NCI-H82 treated with DMSO at 0.1 percent for 48 hours (cell line): Measurements from ENCODE around the gene VENTX.

Source experiments
- DNase-seq: peaks from one replicate; lab custom pipeline; 2025; ENCODE audit not compliant: unreplicated experiment; lab: John Stamatoyannopoulos, UW

Gene VENTX

DNA sequence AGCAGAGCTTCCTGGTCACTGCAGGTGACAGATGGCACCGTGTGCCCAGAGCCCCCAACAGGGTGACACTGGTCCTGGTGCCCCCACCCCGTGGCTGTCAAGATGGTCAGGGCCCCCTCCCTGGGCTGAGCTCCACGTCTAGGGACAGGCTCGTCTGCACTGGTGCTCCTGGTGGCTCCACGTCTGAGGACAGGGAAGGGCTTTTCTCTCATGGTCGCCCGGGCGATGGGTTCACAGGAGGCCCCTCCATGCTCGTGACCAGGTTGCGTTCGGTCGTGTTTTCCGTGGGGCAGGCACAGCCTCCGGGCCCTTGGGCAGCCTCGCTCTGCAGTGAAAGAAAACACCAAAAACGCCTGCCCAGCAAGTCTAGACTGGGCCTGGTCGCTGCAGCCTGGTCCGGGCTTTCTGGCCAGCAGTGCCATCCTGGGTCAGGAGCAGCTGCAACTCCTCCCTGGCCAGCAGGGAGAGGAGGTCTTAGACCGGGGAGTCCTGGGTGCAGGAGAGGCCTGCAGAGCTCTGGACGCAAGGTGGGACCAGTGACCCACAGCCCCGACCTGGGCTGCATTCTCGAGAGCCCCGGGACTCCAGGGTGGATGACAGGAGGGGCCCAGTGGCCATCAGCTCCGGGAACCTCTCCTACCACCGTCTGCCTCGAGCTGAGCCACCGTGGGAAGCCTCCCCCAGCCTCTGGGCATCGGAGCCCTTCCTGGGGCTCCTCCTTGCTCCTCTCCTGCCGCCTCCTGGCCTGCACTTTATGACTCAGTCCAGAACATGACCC lies 35.5 kb upstream of the VENTX start:
- DNase-seq: no peak

DNA sequence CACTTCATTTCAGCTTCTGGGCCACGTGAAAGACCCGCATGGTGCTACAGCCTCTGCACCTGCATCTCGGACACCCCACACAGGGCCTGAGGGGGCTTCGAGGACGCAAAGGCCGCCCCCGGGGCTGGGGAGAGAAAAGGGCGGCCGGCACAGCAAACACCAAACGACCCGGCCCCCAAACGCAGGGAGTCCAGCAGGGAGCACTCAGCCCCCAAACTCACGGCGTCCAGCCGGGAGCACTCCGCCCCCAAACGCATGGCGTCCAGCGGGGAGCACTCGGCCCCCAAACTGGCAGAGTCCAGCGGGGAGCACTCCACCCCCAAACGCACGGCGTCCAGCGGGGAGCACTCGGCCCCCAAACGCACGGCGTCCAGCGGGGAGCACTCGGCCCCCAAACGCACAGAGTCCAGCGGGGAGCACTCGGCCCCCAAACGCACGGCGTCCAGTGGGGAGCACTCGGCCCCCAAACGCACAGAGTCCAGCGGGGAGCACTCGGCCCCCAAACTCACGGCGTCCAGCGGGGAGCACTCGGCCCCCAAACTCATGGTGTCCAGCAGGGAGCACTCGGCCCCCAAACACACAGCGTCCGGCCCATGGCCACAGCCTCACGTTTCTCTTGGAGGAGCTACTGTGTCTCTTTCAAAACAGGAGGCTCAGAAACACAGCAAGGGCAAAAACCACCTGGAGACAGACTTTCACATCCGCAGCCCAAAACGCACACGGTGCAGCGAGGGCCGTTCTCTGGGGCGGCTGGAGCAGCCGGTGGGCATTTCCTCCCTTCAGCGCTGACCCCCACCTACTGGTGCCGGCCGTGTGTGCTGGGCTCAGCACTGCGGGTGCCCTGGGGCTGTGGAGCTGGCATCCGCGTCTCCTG lies 34.6 kb upstream of the VENTX start:
- DNase-seq: no peak

DNA sequence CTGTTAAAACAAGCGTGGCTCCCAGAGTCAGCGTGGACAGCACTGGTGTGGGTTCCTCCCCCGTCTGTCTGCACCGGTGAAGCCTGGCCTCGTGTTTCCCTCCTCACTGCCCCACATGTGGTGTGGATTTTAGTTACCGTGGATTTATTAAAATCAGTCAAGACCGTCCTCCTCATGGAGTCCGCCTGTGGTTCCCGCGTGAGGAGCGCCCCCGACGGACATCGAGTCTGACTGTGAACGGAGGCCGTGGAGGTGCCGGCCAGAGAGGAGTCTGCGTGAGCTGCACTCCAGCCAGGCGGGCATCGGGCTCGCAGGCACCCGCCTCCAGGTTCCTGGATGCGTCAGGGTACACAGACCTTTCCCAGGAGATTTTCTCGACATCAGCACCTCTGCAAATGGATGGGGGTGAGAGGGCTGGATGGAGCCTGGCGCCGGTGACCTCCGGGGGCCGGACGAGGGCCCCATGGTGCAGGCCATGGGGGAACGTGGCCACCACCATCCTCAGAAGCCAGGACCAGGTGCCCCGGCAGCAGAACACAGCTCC lies 33.9 kb upstream of the VENTX start:
- DNase-seq: no peak

DNA sequence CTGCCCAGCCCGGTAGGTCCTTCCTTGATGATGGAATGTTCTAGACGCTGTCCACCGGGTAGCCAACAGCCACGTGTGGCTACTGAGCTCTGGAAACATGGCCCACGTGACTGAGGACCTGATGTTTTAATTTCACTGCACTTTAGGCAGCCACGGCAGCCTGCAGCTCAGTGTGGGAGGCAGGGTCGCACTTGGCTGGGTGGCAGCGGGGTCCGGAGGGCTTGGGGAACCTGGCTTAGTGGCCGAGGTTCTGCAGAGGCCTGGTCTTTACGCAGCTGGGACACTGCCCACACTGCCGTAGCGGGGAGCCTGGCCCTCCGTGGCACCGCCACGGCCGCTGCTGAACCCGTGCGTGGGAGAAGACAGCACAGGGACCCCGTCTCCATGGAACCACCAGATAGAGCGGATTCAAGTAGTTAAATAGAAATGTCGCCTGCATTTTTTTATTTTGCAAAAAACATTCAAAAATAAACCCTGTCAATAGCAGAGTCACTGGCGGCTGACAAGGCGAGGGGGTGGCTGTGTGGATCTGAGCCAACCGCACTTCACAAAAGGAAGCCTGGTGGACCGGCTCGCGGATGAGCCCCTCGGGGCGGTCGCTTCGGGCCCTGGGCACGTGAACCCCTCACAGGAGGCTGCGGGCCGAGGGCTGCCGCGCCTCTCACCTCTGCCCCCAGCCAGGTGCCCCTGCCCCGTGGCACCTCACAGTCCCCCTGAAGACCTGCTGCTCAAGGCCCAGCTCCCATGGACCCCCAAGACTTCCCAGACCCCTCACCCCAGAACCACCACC lies 33.2 kb upstream of the VENTX start:
- no peak for DNase-seq

GRCh38 chr10:133205146-133205545 lies 32.5 kb upstream of the VENTX start:
- DNase-seq: no peak

DNA sequence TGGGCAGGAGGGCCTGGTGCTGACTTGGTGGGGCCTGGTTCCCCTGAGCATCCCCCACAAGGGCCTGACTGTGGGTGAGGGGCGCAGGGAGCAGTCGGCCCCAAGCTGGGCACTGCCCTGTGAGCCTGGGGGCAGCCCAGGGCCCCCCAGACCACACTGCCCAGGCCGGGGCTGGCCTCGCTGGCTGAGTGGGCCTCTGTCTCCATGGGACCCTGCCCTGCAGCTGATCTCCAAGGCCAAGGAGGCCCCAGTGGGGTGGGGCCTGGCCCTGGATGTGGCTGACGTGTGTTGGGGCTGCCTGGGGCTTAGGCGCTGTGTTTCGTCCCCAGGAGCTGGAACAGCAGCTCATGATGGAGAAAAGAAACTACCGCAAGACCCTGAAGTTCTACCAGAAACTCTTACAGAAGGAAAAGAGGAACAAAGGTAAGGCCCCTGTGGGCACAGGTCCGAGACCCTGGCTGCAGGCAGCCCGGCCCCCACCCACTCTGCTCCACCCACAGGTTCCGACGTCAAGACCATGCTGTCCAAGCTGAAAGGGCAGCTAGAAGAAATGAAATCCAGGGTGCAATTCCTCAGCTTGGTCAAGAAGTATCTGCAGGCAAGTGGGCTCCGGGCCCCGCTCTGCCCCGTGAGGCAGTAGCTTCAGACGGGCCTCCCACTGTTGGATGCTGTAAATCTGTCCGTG lies 31.2 kb upstream of the VENTX start:
- DNase-seq: no peak

GRCh38 chr10:133207041-133207600 lies 30.5 kb upstream of the VENTX start:
- DNase-seq: no peak

DNA sequence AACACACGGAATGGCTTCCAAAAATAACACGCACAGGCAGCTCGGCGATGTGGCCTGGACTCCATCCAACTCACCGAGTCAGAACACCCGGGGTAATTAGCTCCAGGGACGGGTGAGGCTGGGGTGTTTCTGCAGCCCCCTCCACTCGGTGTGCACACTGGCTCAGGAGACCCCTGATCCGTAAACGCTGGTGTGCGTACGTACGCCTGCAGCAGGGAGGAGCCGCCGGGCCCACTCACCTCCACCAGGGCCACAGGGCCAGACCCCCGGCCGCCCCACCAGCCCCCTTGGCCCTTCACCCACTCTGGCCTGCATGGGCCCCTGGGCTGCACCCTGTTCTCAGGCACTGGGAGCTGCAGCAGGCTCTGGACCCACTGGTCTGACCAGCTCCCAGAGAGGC lies 30.0 kb upstream of the VENTX start:
- no peak for DNase-seq

GRCh38 chr10:133208466-133208865 lies 29.2 kb upstream of the VENTX start:
- DNase-seq: no peak

DNA sequence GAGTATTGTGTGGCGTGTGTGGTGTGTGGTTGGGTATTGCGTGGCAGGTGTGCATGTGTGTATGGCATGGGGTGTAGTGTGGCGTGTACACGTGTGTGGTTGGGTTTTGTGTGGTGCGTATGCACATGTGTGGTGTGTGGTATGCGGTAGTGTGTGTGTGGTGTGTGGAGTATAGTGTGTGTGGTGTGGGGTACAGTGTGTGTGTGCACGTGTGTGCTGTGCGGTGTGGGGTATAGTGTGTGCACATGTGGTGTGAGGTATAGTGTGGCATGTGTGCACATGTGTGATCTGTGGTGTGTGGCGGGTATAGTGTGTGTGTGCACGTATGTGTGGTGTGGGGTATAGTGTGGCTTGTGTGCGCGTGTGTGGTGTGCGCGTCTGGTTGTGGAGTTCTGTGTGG lies 28.5 kb upstream of the VENTX start:
- no peak for DNase-seq

- no peak for DNase-seq
These were observed 28.0 kb upstream of the VENTX start for GRCh38 chr10:133209641-133210040.

DNA sequence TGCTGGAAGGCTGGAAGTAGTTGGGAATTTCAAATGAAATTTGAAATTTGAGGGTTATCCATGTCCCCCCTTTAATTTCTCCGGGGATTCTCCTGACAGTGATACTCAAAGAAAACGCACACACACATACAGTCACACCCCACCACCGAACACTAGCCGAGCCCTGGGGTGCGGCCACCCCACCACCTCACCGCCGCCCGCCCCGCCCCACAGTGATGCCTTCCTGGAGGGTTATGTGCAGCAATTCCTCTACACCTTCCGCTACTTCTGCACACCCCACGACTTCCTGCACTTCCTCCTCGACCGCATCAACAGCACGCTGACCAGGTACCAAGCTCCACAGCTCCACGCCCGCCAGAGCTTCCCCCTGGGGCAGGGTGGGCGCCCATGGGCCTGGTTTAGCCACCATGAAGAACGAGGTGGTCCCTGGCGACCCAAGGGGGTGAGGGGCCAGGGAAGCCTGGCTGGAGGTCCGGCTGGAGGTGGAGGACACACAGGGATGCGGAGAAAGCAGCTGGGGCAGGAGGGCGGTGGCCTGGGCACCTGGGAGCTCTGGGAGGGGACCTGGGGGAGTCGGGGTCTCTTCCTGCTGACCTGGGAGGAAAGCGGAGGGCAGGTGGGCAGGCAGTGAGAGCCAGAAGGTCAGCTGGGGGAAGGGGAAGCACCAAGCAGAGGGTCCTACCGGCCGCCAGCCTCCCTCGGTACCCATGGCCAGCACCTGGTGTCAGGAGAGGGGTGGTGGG lies 27.1 kb upstream of the VENTX start:
- no peak for DNase-seq

- DNase-seq: no peak
These were observed 26.4 kb upstream of the VENTX start for GRCh38 chr10:133211141-133211830.

DNA sequence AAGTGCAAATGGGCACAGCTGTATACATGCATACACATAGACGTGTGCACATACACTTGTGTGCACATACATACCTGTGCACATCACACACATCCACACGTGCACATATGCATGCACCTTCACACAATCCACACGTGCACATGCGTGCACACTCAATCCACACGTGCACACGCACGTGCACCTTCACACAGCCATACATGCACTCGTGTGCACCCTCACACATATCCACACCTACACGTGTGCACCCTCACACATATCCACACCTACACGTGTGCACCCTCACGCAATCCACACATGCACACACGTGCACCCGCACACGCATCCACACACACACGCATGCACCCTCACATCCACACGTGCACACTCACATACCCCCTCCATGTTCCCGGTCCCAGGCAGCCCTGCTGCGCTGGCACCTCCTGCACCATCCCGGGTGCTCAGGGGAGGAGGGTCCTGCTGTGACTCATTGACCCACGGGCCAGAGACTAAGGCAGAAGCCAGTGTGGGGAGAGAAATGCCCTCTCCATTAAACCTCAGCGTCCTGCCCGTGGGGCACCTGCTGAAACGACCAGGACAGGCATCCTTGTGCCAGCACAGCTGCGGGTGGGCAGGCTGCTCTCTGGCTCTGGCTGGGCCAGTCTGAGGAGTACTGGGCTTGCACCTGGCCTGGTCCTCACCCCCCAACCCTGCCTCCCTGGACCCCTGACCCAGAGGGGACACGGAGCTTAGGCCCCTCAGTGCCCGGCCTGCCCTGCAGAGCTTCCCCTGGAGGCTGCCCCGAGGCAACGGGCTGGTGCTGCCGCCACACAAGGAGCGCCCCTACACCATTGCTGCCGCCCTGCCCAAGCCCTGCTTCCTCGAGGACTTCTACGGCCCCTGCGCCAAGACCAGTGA lies 25.4 kb upstream of the VENTX start:
- no peak for DNase-seq

GRCh38 chr10:133212853-133213494 lies 24.7 kb upstream of the VENTX start:
- no peak for DNase-seq

DNA sequence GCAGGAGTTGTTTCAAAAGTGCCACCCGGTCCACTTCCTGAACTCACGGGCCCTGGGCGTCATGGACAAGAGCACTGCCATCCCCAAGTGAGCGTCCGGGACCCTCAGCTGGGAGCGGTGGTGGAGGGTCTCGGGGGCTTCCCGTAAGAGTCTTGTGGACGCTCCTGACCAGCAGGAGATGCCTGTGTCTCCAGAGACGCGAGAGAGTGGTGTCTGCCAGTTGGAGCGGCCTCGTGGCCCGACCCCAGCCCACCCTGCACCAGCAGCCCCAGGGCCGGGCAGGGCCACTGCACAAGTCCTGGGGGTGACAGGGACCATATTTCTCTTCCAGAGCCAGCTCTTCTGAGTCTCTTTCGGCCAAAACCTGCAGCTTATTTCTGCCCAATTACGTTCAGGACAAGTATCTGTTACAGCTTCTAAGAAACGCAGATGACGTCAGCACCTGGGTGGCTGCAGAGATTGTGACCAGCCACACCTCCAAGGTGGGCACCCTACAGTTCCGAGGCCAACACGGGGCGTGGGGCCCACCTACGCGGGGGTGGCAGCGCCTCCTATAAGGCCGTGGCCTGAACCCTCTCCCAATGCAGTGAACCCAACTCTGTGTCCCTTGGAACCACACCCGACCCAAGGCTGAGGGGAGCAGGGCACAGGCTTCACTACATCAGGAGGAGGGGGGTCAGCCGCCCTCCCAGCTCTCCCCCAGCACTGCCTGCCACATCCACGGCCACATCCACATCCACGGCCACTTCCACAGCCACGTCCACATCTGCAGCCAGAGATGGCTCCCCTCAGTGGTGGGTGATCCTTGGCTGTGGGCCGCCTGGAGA lies 23.8 kb upstream of the VENTX start:
- DNase-seq: no peak
